IPS DF 4.7 (cell line): Measurements from ENCODE around the gene SYMPK.

Source experiments
- DNase-seq: peaks from one replicate; pipeline ENCODE4 v3.0.0-alpha.2; 2013; ENCODE audit warnings: low spot score; ENCODE audit errors: extremely low read depth

Gene SYMPK

GRCh38 chr19:45781214-45782161 is 81.5 kb downstream of the SYMPK start:
- DNase-seq, result no peak

- DNase-seq, result no peak
Observed at GRCh38 chr19:45780448-45781213, 82.3 kb downstream of the SYMPK start.

- DNase-seq, result no peak
Observed at GRCh38 chr19:45780146-45780447, 82.8 kb downstream of the SYMPK start.

- no peak for DNase-seq
Observed at GRCh38 chr19:45779231-45780145, 83.5 kb downstream of the SYMPK start.

GRCh38 chr19:45778010-45778661 is 84.8 kb downstream of the SYMPK start:
- no peak for DNase-seq

GRCh38 chr19:45777395-45777961 is 85.5 kb downstream of the SYMPK start:
- DNase-seq, result no peak

- DNase-seq, result no peak
Observed at GRCh38 chr19:45774765-45775164, 88.2 kb downstream of the SYMPK start.

- DNase-seq, result no peak
Observed at GRCh38 chr19:45773384-45773783, 89.6 kb downstream of the SYMPK start.

- no peak for DNase-seq
Observed at GRCh38 chr19:45772912-45773311, 90.0 kb downstream of the SYMPK start.

- no peak for DNase-seq
Observed at GRCh38 chr19:45772130-45772840, 90.7 kb downstream of the SYMPK start.

GRCh38 chr19:45771311-45771933 is 91.5 kb downstream of the SYMPK start:
- no peak for DNase-seq

- no peak for DNase-seq
Observed at GRCh38 chr19:45770192-45771101, 92.5 kb downstream of the SYMPK start.

- no peak for DNase-seq
Observed at GRCh38 chr19:45769821-45770191, 93.1 kb downstream of the SYMPK start.

GRCh38 chr19:45768984-45769782 is 93.8 kb downstream of the SYMPK start, which contains the start of gene SIX5:
SIX5 (minus strand) TSS chr19:45769252; CDS start chr19:45768844, 408 bp downstream.
- no peak for DNase-seq

GRCh38 chr19:45768655-45768983 is 94.3 kb downstream of the SYMPK start:
- DNase-seq, result no peak

GRCh38 chr19:45767881-45768654 is 94.9 kb downstream of the SYMPK start:
- DNase-seq, result no peak

GRCh38 chr19:45767410-45767880 is 95.5 kb downstream of the SYMPK start:
- DNase-seq, result no peak
